CD4-positive, alpha-beta T cell (primary cell): ENCODE data around the gene CYBRD1. TPM values are rescaled to one million over a fixed set of nuclear protein-coding genes. Genes with fewer than 3 reads are reported as not detected.

Source experiments
- ATAC-seq: fragments of 200-7000 bp; cut with Tn5 transposase; one replicate; pipeline ENCODE4 v1.10.0; 2022; ENCODE audit warnings: mild to moderate bottlenecking; ENCODE audit not compliant: poor library complexity
- CTCF ChIA-PET: fragments of 350-600 bp; sonication (Branson Sonifier 250); formaldehyde crosslinking; loops from one replicate; lab custom pipeline; 2021; ENCODE audit warnings: antibody characterized with exemption, inconsistent platforms; lab: Charles Lee
- POLR2A ChIA-PET: fragments of 350-600 bp; sonication (Branson Sonifier 250); formaldehyde crosslinking; loops from one replicate; lab custom pipeline; 2021; ENCODE audit warnings: antibody characterized with exemption, inconsistent platforms; lab: Charles Lee
- DNase-seq, 14 experiments: peaks; one replicate each; pipeline ENCODE4 v3.0.0-alpha.2; 2013 to 2020; ENCODE audit warnings: mixed read lengths in 2 of 14
- H3K27ac ChIP-seq, 2 donors: one replicate each; pipeline versions ENCODE4 v1.5.1 to v1.7.0; 2013; ENCODE audit warnings: low read length in 2 of 2, low read depth in 1 of 2, mild to moderate bottlenecking in 1 of 2
- H3K27me3 ChIP-seq, 2 experiments: 1 replicate in 1 of 2; 2 replicates in 1 of 2; pipeline versions ENCODE4 v1.6.1 to v1.7.0; 2013; ENCODE audit warnings: low read length in 2 of 2, control low read depth in 1 of 2, mild to moderate bottlenecking in 1 of 2, moderate library complexity in 1 of 2; ENCODE audit not compliant: insufficient read depth in 2 of 2, control insufficient read depth in 1 of 2
- H3K36me3 ChIP-seq: one replicate; pipeline ENCODE4 v1.6.1; 2013; ENCODE audit warnings: low read length, control low read depth; ENCODE audit not compliant: insufficient read depth
- H3K4me1 ChIP-seq: one replicate; pipeline ENCODE4 v1.6.1; 2013; ENCODE audit warnings: low read length, control low read depth; ENCODE audit not compliant: insufficient read depth
- H3K4me3 ChIP-seq: one replicate; pipeline ENCODE4 v1.5.1; 2013; ENCODE audit warnings: mild to moderate bottlenecking, low read length, moderate library complexity
- H3K9me3 ChIP-seq, 2 experiments: 1 replicate in 1 of 2; 2 replicates in 1 of 2; pipeline versions ENCODE4 v1.6.1 to v1.7.0; 2013; ENCODE audit warnings: low read length in 2 of 2, mild to moderate bottlenecking in 2 of 2, control low read depth in 1 of 2, moderate library complexity in 1 of 2; ENCODE audit not compliant: control insufficient read depth in 1 of 2, insufficient read depth in 1 of 2
- H3K27ac Mint-ChIP-seq: one replicate; pipeline ENCODE4 v1.8.0; 2020; ENCODE audit warnings: mixed read lengths
- H3K27me3 Mint-ChIP-seq: one replicate; pipeline ENCODE4 v1.8.0; 2021; ENCODE audit warnings: mixed read lengths
- H3K36me3 Mint-ChIP-seq: one replicate; pipeline ENCODE4 v1.8.0; 2021; ENCODE audit warnings: low read depth, mixed read lengths
- H3K4me1 Mint-ChIP-seq: one replicate; pipeline ENCODE4 v1.8.0; 2021; ENCODE audit warnings: low read depth, mixed read lengths
- H3K4me3 Mint-ChIP-seq: one replicate; pipeline ENCODE4 v1.8.0; 2020; ENCODE audit warnings: mild to moderate bottlenecking, mixed read lengths
- H3K9me3 Mint-ChIP-seq: one replicate; pipeline ENCODE4 v1.8.0; 2020; ENCODE audit warnings: mixed read lengths
- CTCF ChIP-seq: fragments of 200-600 bp; IDR thresholded peaks from one replicate; pipeline ENCODE4 v1.8.0; 2022; ENCODE audit warnings: antibody characterized with exemption, mild to moderate bottlenecking
- intact Hi-C, 2 experiments: fragments of 100-400 bp; cut with DNase I in 1 of 2; cut with micrococcal nuclease in 1 of 2; formaldehyde crosslinking; loops; one replicate each; pipeline versions ENCODE4 v1.15.1 to v1.9.0; 2023 to 2025; cut with DNase I, micrococcal nuclease
- total RNA-seq, 174 experiments: library from RNA in 2 of 174; stranded (reverse) in 2 of 174; gene quantifications; one replicate each; pipeline ENCODE4 v1.2.3 and lab custom pipeline; 2021 to 2026

Gene CYBRD1
- total RNA-seq, 2 experiments from 2014 or later, result 0.27 to 0.45 TPM

DNA sequence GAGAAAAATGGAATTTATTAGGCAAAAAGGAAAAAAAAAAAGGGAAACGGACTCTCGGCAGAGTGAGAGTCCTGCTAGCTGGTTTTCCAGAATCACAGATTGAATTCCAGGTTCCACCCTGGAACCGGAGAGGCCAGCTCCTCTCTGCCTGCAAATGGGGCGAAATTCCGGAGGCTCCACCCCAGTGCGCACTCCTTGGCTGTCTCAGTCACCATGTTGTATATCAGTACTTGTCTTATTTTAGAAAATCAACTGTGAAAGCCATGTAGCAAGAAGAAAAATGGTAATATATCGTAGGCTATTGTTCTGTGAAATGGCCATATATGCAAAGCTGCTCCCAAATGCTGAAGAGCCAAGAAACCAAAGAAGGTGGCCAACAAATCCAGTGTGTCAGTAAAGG, 49.4 kb downstream of the CYBRD1 start:
- DNase-seq (no peak), ATAC-seq (no peak)
- H3K27ac Mint-ChIP-seq, result no peak overlapping the region
- no peaks in the 10 kb centered on the region for H3K27me3 Mint-ChIP-seq
- H3K4me1 Mint-ChIP-seq, result peaks cover 6% of the 10 kb centered on the region
- POLR2A ChIA-PET, result no interaction called here
- H3K36me3 Mint-ChIP-seq, result no peaks in the 10 kb centered on the region
- CTCF ChIA-PET, result interaction anchor here (1.4 kb wide), 1 partner anchor 27 kb away, joined by 3 read pairs; no protein-coding TSS in a partner anchor
- H3K4me1 ChIP-seq, result peaks cover 6% of the 10 kb centered on the region
- H3K4me3 Mint-ChIP-seq, result no peak overlapping the region
- H3K27ac ChIP-seq, result no peak overlapping the region
- intact Hi-C loops, result loop anchor here (10.0 kb wide), 4 partner anchors 133 to 1133 kb away; partner anchors contain the start of gene DLX2 (in 1 of the 2)
- H3K27me3 ChIP-seq, result no peaks in the 10 kb centered on the region
- TF ChIP-seq CTCF, result no peak
- peaks cover 3% of the 10 kb centered on the region for H3K9me3 Mint-ChIP-seq
- H3K4me3 ChIP-seq, result no peak overlapping the region
- H3K36me3 ChIP-seq, result no peaks in the 10 kb centered on the region
- no peaks in the 10 kb centered on the region for H3K9me3 ChIP-seq

GRCh38 chr2:171574149-171574795, 52.0 kb downstream of the CYBRD1 start:
- no peak overlapping the region for H3K4me3 ChIP-seq
- Mint-ChIP-seq H3K4me1 (peaks cover 6% of the 10 kb centered on the region), H3K27ac (peak overlapping the region; percentile 54), H3K4me3 (no peak overlapping the region), H3K36me3 (no peaks in the 10 kb centered on the region), H3K9me3 (peaks cover 3% of the 10 kb centered on the region), H3K27me3 (no peaks in the 10 kb centered on the region)
- TF ChIP-seq CTCF, result peak; percentile 92
- DNase-seq (peak; percentile 67 to 88 (median 76)), ATAC-seq (peak; percentile 99)
- peaks cover 6% of the 10 kb centered on the region for H3K4me1 ChIP-seq
- no peaks in the 10 kb centered on the region for H3K27me3 ChIP-seq
- H3K36me3 ChIP-seq, result no peaks in the 10 kb centered on the region
- intact Hi-C loops, result loop anchor here (1.0 to 10.0 kb wide), 5 partner anchors 131 to 1136 kb away; partner anchors contain the start of gene DLX2 (in 1 of the 2)
- no peaks in the 10 kb centered on the region for H3K9me3 ChIP-seq
- ChIA-PET POLR2A (no interaction called here), CTCF (interaction anchor here (1.2 kb wide), 1 partner anchor 109 kb away, joined by 3 read pairs; no protein-coding TSS in a partner anchor)
- H3K27ac ChIP-seq, result no peak overlapping the region

GRCh38 chr2:171575606-171576005, 53.3 kb downstream of the CYBRD1 start:
- CTCF ChIA-PET, result no interaction called here
- H3K36me3 Mint-ChIP-seq, result no peaks in the 10 kb centered on the region
- intact Hi-C loops, result loop anchor here (5.0 to 10.0 kb wide), 6 partner anchors 129 to 1357 kb away; partner anchors contain the start of gene DLX2 (in 1 of the 2)

More at GRCh38 chr2:171575606-171576005, 53.3 kb downstream of the CYBRD1 start:
- no peak for ATAC-seq
- POLR2A ChIA-PET, result no interaction called here
- H3K27me3 ChIP-seq, result no peaks in the 10 kb centered on the region
- peaks cover 6% of the 10 kb centered on the region for H3K4me1 Mint-ChIP-seq
- H3K4me1 ChIP-seq, result peaks cover 6% of the 10 kb centered on the region
- H3K9me3 Mint-ChIP-seq, result peaks cover 3% of the 10 kb centered on the region
- DNase-seq, result no peak
- H3K4me3 Mint-ChIP-seq, result no peak overlapping the region
- no peak overlapping the region for H3K27ac Mint-ChIP-seq
- H3K27me3 Mint-ChIP-seq, result no peaks in the 10 kb centered on the region
- H3K9me3 ChIP-seq, result no peaks in the 10 kb centered on the region
- no peak overlapping the region for H3K4me3 ChIP-seq
- H3K27ac ChIP-seq, result no peak overlapping the region
- H3K36me3 ChIP-seq, result no peaks in the 10 kb centered on the region
- no peak for TF ChIP-seq CTCF
